ENCODE measurements around the gene FASTKD2.
A peak's percentile ranks its signal among the peaks of the same experiment; 100 is the strongest.

FASTKD2 gene

GRCh38 chr2:206765242-206766056, at the start of gene FASTKD2, which contains the start of gene MDH1B:
Gene FASTKD2, plus strand, starts transcription at chr2:206765606. Its CDS starts 1,088 bp downstream, at chr2:206766694.
Gene MDH1B, minus strand, starts transcription at chr2:206765328. Its CDS starts 57 bp downstream, at chr2:206765271.
- DNase-seq = peak; percentile 91

GRCh38 chr2:206716623-206717022, 48.8 kb upstream of the FASTKD2 start:
- no peak for DNase-seq

GRCh38 chr2:206718296-206718695, 47.1 kb upstream of the FASTKD2 start, which contains the start of gene DYTN:
Gene DYTN, minus strand, starts transcription at chr2:206718396. Its CDS starts 117 bp downstream, at chr2:206718279.
- no peak for DNase-seq

- DNase-seq = no peak
These were observed 44.0 kb upstream of the FASTKD2 start for GRCh38 chr2:206721256-206721920.

GRCh38 chr2:206723288-206723687, 42.1 kb upstream of the FASTKD2 start:
- DNase-seq = no peak

- DNase-seq = no peak
These were observed 38.1 kb upstream of the FASTKD2 start for GRCh38 chr2:206727287-206727686.

- no peak for DNase-seq
These were observed 36.9 kb upstream of the FASTKD2 start for GRCh38 chr2:206728277-206729199.

- no peak for DNase-seq
These were observed 32.1 kb upstream of the FASTKD2 start for GRCh38 chr2:206733341-206733740.

- no peak for DNase-seq
These were observed 28.5 kb upstream of the FASTKD2 start for GRCh38 chr2:206736935-206737334.

- no peak for DNase-seq
These were observed 26.1 kb upstream of the FASTKD2 start for GRCh38 chr2:206739271-206739670.

- DNase-seq = no peak
These were observed 24.6 kb upstream of the FASTKD2 start for GRCh38 chr2:206740800-206741199.

- no peak for DNase-seq
These were observed 8.6 kb upstream of the FASTKD2 start for GRCh38 chr2:206756816-206757215.

- DNase-seq = no peak
These were observed 649 bp upstream of the FASTKD2 start for GRCh38 chr2:206764673-206765241.

GRCh38 chr2:206766057-206766930, 888 bp downstream of the FASTKD2 start:
- no peak for DNase-seq

- no peak for DNase-seq
These were observed 9.5 kb downstream of the FASTKD2 start for GRCh38 chr2:206774871-206775270.

- no peak for DNase-seq
These were observed 11.0 kb downstream of the FASTKD2 start for GRCh38 chr2:206776432-206776831.

GRCh38 chr2:206780671-206781070, 15.3 kb downstream of the FASTKD2 start:
- DNase-seq = no peak

- DNase-seq = no peak
These were observed 18.3 kb downstream of the FASTKD2 start for GRCh38 chr2:206783718-206784117.

- no peak for DNase-seq
These were observed 19.4 kb downstream of the FASTKD2 start for GRCh38 chr2:206784559-206785353.

- DNase-seq = no peak
These were observed 25.0 kb downstream of the FASTKD2 start for GRCh38 chr2:206790311-206790935.

All from stimulated activated CD8-positive, alpha-beta memory T cell treated with anti-CD3 and anti-CD28 coated beads, Interleukin-4, amount 100 ng/mL, for 48 hours (primary cell).